Type B pancreatic cell (in vitro differentiated cells): Measurements from ENCODE around the gene CASKIN1. TPM values are rescaled to one million over a fixed set of nuclear protein-coding genes. Genes with fewer than 3 reads are reported as not detected.
A peak's percentile ranks its signal among the peaks of the same experiment; 100 is the strongest.

ENCODE experiments used
- DNase-seq: peaks from one replicate; pipeline ENCODE4 v3.0.0; 2021; ENCODE audit warnings: mixed read lengths; ENCODE audit not compliant: unreplicated experiment; ENCODE audit errors: extremely low spot score
- H3K27ac Mint-ChIP-seq: 2 replicates; pipeline ENCODE4 v1.8.0; 2021; ENCODE audit warnings: mild to moderate bottlenecking, mixed read lengths
- H3K27me3 Mint-ChIP-seq: 2 replicates; pipeline ENCODE4 v1.8.0; 2021; ENCODE audit warnings: mixed read lengths
- H3K36me3 Mint-ChIP-seq: 2 replicates; pipeline ENCODE4 v1.8.0; 2021; ENCODE audit warnings: mixed read lengths
- H3K4me1 Mint-ChIP-seq: one replicate; pipeline ENCODE4 v1.8.0; 2021; ENCODE audit warnings: mixed read lengths; ENCODE audit not compliant: unreplicated experiment
- H3K4me3 Mint-ChIP-seq: 2 replicates; pipeline ENCODE4 v1.8.0; 2021; ENCODE audit warnings: mild to moderate bottlenecking, mixed read lengths
- H3K9me3 Mint-ChIP-seq: 2 replicates; pipeline ENCODE4 v1.8.0; 2021; ENCODE audit warnings: mixed read lengths
- CTCF ChIP-seq: fragments of 200-600 bp; sonication (generic); conservative IDR thresholded peaks from 2 replicates; pipeline ENCODE4 v1.5.0; 2021; ENCODE audit warnings: antibody characterized with exemption, mild to moderate bottlenecking
- total RNA-seq: library from RNA; stranded (reverse); gene quantifications from 2 replicates; pipeline ENCODE4 v1.2.1, GENCODE V29; 2021; ENCODE audit warnings: low replicate concordance

CASKIN1 gene
- total RNA-seq, 1 donor from 2014 or later: 6.3 TPM

GRCh38 chr16:2170080-2170479 is 26.3 kb downstream of the CASKIN1 start:
- TF ChIP-seq CTCF: no peak
- no peak for DNase-seq
- Mint-ChIP-seq H3K4me1 (no peaks in the 10 kb centered on the region), H3K27ac (no peak overlapping the region), H3K27me3 (no peaks in the 10 kb centered on the region), H3K4me3 (no peak overlapping the region), H3K36me3 (no peaks in the 10 kb centered on the region), H3K9me3 (no peaks in the 10 kb centered on the region)

GRCh38 chr16:2167068-2167638 is 29.3 kb downstream of the CASKIN1 start:
- H3K36me3 Mint-ChIP-seq: no peaks in the 10 kb centered on the region
- no peak overlapping the region for H3K4me3 Mint-ChIP-seq
- no peaks in the 10 kb centered on the region for H3K4me1 Mint-ChIP-seq
- DNase-seq: no peak
- no peak for TF ChIP-seq CTCF
- H3K27ac Mint-ChIP-seq: no peak overlapping the region
- no peaks in the 10 kb centered on the region for H3K9me3 Mint-ChIP-seq
- no peaks in the 10 kb centered on the region for H3K27me3 Mint-ChIP-seq

- Mint-ChIP-seq H3K9me3 (no peaks in the 10 kb centered on the region), H3K4me1 (no peaks in the 10 kb centered on the region), H3K36me3 (no peaks in the 10 kb centered on the region), H3K27me3 (no peaks in the 10 kb centered on the region), H3K4me3 (no peak overlapping the region), H3K27ac (no peak overlapping the region)
- TF ChIP-seq CTCF: no peak
- no peak for DNase-seq
These were observed 29.9 kb downstream of the CASKIN1 start for GRCh38 chr16:2166263-2167067.

GRCh38 chr16:2165861-2166260 is 30.5 kb downstream of the CASKIN1 start:
- H3K4me3 Mint-ChIP-seq: no peak overlapping the region
- no peaks in the 10 kb centered on the region for H3K4me1 Mint-ChIP-seq
- no peaks in the 10 kb centered on the region for H3K36me3 Mint-ChIP-seq
- TF ChIP-seq CTCF: no peak
- H3K9me3 Mint-ChIP-seq: no peaks in the 10 kb centered on the region
- H3K27ac Mint-ChIP-seq: no peak overlapping the region
- DNase-seq: no peak
- no peaks in the 10 kb centered on the region for H3K27me3 Mint-ChIP-seq

- Mint-ChIP-seq H3K27me3 (no peaks in the 10 kb centered on the region), H3K9me3 (no peaks in the 10 kb centered on the region), H3K27ac (peak overlapping the region; percentile 88), H3K4me1 (no peaks in the 10 kb centered on the region), H3K4me3 (peak overlapping the region; percentile 61), H3K36me3 (no peaks in the 10 kb centered on the region)
- DNase-seq: no peak
- no peak for TF ChIP-seq CTCF
These were observed 33.1 kb downstream of the CASKIN1 start for GRCh38 chr16:2163211-2163881.
